GM12875 (cell line): ENCODE data around the gene CA10.

ENCODE experiments used
- H3K4me3 ChIP-seq: one replicate; pipeline ENCODE4 v1.5.1; 2011; ENCODE audit warnings: low read depth, low read length, control low read depth
- TF ChIP-seq, protein P1 (sequence below): IDR thresholded peaks from 2 replicates; pipeline ENCODE4 v1.5.1; 2011; ENCODE audit warnings: low read depth, mild to moderate bottlenecking, control low read depth, inconsistent platforms, low read length, moderate library complexity, borderline replicate concordance; ENCODE audit not compliant: insufficient read depth

Gene CA10

DNA sequence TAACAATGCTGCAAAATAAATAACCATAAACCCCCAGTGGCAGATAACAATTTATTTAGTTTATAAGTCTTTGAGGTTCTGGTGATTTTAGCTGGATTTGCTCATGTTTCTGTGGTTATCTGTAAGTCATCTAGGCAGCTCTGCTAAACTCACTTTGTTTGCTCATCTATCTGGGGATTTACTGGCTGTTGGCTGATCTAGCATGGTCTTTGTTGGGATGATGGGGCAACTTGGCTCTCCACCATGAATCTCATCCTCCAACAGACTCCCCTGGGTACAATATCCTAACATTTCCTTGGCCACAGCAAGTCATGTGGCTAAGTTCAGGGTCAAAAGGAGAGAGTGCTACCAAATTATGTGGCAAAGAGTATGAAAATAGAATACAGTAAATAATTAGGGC, 359.3 kb downstream of the CA10 start:
- no peak overlapping the region for H3K4me3 ChIP-seq
- TF ChIP-seq, protein P1, sequence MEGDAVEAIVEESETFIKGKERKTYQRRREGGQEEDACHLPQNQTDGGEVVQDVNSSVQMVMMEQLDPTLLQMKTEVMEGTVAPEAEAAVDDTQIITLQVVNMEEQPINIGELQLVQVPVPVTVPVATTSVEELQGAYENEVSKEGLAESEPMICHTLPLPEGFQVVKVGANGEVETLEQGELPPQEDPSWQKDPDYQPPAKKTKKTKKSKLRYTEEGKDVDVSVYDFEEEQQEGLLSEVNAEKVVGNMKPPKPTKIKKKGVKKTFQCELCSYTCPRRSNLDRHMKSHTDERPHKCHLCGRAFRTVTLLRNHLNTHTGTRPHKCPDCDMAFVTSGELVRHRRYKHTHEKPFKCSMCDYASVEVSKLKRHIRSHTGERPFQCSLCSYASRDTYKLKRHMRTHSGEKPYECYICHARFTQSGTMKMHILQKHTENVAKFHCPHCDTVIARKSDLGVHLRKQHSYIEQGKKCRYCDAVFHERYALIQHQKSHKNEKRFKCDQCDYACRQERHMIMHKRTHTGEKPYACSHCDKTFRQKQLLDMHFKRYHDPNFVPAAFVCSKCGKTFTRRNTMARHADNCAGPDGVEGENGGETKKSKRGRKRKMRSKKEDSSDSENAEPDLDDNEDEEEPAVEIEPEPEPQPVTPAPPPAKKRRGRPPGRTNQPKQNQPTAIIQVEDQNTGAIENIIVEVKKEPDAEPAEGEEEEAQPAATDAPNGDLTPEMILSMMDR, result no peak

DNA sequence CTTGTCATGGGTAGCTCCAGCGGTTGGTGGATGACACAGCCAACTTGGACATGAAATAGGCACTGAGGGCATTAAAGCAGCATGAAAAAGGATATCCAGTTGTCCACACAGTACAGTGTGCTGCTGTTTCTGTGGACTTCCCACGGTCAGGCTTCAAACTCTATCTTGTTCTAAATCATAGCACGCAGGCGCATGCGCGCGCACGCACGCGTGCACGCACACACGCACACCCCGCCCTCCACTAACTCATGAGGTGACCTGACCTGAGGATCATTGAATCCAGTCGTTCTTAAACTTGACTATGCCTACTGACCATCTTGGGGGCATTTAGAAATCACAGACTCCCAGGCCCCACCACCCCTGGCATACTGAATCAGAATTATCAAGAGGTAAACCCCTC, 361.4 kb downstream of the CA10 start:
- TF ChIP-seq, protein P1, result no peak
- H3K4me3 ChIP-seq, result no peak overlapping the region

DNA sequence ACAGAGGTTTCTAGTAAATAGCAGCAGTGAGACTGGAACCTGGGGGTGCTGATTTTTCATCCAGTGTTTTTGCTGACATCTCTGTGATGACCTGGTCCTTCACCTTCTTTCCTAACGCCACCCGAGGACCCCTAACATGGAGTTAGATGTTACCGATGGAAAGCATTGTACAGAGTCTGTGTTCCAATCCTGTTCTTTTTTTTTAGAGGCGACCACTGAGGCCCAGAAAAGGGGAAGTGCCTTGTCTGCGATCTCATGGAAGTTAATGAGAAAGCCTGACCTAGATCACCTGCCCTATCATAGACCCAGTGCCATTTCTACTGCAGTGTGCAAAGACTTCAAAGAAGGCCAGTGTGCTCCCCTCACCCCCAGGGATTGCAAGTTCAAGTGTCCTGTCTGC, 362.5 kb downstream of the CA10 start:
- TF ChIP-seq, protein P1, result no peak
- H3K4me3 ChIP-seq, result no peak overlapping the region

DNA sequence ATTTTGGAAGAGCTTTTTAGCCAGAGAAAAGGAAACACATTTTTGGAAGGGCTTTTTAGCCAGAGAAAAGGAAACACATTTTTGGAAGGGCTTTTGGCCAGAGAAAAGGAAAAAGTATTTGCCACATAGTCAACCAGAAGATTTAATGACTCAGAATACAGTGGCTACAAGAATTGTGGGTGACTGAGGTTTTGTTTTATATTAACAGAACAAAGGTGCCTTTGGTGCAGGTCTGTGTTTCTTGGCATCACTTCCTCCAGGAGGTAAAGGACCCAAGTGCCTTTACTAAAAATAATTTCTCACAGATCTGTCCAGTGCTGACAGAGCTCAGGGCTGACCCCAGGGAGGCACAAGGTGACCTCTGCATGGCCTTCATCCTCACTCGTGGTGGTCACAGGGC, 363.1 kb downstream of the CA10 start:
- H3K4me3 ChIP-seq, result no peak overlapping the region
- TF ChIP-seq, protein P1, result no peak

DNA sequence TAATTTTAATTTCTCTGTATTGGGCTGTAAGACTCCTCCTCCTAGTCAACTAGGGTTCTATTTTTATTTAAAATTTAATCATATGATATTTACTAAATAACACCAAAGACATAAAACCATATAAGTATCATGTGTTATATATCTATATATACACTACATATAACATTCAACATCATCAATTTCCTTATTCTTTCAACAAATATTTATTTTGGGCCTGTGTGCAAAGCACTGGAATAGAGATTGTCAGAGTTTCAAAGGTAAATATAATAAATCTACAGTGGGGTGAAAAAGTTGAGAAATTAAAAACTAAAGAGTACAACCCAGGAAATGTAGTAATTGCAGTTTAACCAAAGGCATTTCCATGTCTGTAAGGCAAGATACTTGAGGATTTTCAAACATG, 364.0 kb downstream of the CA10 start:
- no peak overlapping the region for H3K4me3 ChIP-seq
- TF ChIP-seq, protein P1, result no peak

DNA sequence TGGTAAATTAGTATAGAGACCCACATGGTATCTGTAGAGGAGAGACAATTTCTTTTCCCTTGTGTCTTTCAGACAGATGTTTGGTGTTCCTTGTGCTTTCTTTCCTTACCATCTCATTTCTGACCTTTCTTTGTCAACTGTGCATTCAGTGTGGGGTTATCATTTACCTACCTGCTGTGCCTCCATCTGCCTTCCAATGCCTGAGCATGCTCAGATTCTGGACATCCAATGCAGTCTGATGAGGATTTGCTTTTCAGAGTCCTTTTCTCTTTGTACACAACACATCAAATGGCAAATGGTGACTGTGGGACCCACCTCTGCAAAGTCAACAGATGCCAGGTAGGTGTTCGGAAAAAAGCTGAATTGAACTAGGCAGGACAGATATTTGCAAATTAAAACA, 364.8 kb downstream of the CA10 start:
- no peak overlapping the region for H3K4me3 ChIP-seq
- TF ChIP-seq, protein P1, result no peak

DNA sequence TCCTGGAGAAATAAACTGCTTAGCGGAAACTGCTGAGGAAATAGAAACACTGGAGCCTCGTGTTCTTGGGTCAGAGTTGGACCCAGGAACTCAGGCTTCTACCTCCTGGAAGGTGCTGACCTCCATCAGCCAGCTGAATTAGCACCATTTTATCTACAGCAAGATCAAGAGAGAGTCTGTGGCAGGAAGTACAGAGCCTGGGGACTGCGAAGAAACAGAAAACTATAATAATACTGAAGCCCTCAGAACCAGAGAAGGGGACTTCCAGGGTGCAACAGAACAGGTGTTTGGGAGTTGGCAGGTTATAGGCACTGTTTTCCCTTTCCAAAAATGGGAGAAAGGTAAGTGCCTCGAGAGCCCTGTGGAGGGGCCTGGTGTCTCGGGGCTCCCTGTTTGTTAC, 379.7 kb downstream of the CA10 start:
- no peak overlapping the region for H3K4me3 ChIP-seq
- TF ChIP-seq, protein P1, result no peak
